IgD-negative memory B cell (primary cell): ENCODE results near the gene DRD3. TPM values are rescaled to one million over a fixed set of nuclear protein-coding genes. Genes with fewer than 3 reads are reported as not detected.

Source experiments
- H3K27ac Mint-ChIP-seq, 3 donors: one replicate each; pipeline ENCODE4 v1.8.0; 2020 to 2022; ENCODE audit warnings: mild to moderate bottlenecking in 3 of 3, mixed read lengths in 3 of 3, moderate library complexity in 1 of 3
- H3K27me3 Mint-ChIP-seq: one replicate; pipeline ENCODE4 v1.8.0; 2021; ENCODE audit warnings: mixed read lengths
- H3K36me3 Mint-ChIP-seq: one replicate; pipeline ENCODE4 v1.8.0; 2020; ENCODE audit warnings: mild to moderate bottlenecking, mixed read lengths
- H3K4me1 Mint-ChIP-seq, 3 donors: one replicate each; pipeline ENCODE4 v1.8.0; 2020 to 2022; ENCODE audit warnings: mixed read lengths in 3 of 3, mild to moderate bottlenecking in 1 of 3
- H3K4me3 Mint-ChIP-seq, 4 donors: one replicate each; pipeline ENCODE4 v1.8.0; 2020 to 2022; ENCODE audit warnings: mild to moderate bottlenecking in 4 of 4, mixed read lengths in 4 of 4, moderate library complexity in 3 of 4
- H3K9me3 Mint-ChIP-seq, 3 donors: one replicate each; pipeline ENCODE4 v1.8.0; 2020 to 2021; ENCODE audit warnings: mixed read lengths in 3 of 3, mild to moderate bottlenecking in 1 of 3
- polyA plus RNA-seq: library from polyadenylated mRNA; unstranded; fragments of 300-500 nt; fragmentation: Illumina TruSeq; gene quantifications from one replicate; pipeline ENCODE4 v1.2.3, GENCODE V29; 2021

The DRD3 gene
- polyA plus RNA-seq, 1 donor from 2014 or later = not detected

DNA sequence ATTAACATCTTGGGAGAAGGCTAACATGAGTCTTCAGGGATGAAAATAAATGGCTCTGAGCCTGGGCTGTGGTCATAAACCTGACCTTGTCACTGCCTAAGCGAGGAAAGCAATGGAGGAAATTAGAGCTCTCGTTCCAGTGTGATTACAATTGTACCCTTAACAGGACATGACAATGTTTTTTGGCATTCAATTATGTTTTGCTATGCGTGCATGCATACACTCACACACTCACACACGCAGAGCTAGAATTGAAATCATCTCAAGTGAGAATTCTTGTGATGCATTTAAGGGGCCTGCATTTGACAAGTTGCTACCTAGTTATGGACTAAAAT lies 34.4 kb upstream of the DRD3 start:
- Mint-ChIP-seq H3K27me3 (no peaks in the 10 kb centered on the region), H3K9me3 (no peaks in the 10 kb centered on the region), H3K4me1 (peaks cover 0 to 20% (median 18%) of the 10 kb centered on the region in 3 donors), H3K36me3 (no peaks in the 10 kb centered on the region), H3K4me3 (no peak overlapping the region), H3K27ac (no peak overlapping the region)

- Mint-ChIP-seq H3K27me3 (no peaks in the 10 kb centered on the region), H3K27ac (no peak overlapping the region), H3K4me3 (peak overlapping the region in 1 of 4 donors; percentile 27), H3K36me3 (no peaks in the 10 kb centered on the region), H3K4me1 (peaks cover 3 to 21% (median 20%) of the 10 kb centered on the region in 3 donors), H3K9me3 (no peaks in the 10 kb centered on the region)
These were observed 33.8 kb upstream of the DRD3 start for GRCh38 chr3:114212646-114213045.

DNA sequence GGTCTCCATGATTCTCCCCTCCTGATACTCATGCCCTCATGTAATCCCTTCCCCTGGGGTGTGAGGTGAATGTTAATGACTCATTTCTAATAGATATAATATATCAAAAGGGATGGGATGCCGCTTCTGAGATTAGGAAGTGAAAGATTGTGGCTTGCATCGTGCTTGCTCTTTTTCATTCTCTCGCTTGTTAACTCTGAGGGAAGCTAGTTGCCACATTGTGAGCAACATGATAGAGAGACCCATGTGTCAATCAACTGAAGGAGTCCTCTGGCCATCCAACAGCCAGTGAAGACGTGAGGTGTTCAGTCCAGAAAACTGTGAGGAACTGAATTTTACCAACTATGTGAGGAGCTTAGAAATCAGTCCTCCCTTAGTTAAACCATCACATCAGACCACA lies 28.9 kb upstream of the DRD3 start:
- no peaks in the 10 kb centered on the region for H3K36me3 Mint-ChIP-seq
- no peak overlapping the region for H3K27ac Mint-ChIP-seq
- H3K27me3 Mint-ChIP-seq = no peaks in the 10 kb centered on the region
- no peaks in the 10 kb centered on the region for H3K9me3 Mint-ChIP-seq
- H3K4me3 Mint-ChIP-seq = no peak overlapping the region
- H3K4me1 Mint-ChIP-seq = peaks cover 5 to 16% (median 11%) of the 10 kb centered on the region in 3 donors

DNA sequence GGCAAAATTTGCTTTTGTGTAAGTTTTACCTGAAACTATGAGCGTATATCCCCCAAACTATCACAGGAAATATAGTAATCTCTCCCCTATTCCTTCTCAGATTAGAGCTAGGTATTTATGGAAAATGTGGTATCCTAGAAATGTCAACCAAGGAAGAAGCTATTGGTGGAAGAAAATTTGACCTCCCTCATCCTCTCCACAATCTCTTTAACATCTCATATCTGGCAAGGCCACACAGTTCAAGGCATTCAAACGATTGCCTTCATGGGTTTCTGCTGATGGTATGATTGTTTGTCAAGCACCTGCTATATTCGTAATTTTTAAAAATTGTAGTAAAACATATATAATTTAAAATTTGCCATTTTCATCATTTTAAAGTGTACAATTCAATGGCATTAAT lies 27.5 kb upstream of the DRD3 start:
- no peaks in the 10 kb centered on the region for H3K9me3 Mint-ChIP-seq
- peaks cover 5 to 12% (median 6%) of the 10 kb centered on the region in 3 donors for H3K4me1 Mint-ChIP-seq
- no peak overlapping the region for H3K4me3 Mint-ChIP-seq
- H3K27me3 Mint-ChIP-seq = no peaks in the 10 kb centered on the region
- H3K36me3 Mint-ChIP-seq = no peaks in the 10 kb centered on the region
- no peak overlapping the region for H3K27ac Mint-ChIP-seq

GRCh38 chr3:114205541-114205940 lies 26.7 kb upstream of the DRD3 start:
- H3K27me3 Mint-ChIP-seq = no peaks in the 10 kb centered on the region
- H3K9me3 Mint-ChIP-seq = no peaks in the 10 kb centered on the region
- no peaks in the 10 kb centered on the region for H3K36me3 Mint-ChIP-seq
- peaks cover 5 to 12% (median 6%) of the 10 kb centered on the region in 3 donors for H3K4me1 Mint-ChIP-seq
- H3K27ac Mint-ChIP-seq = no peak overlapping the region
- H3K4me3 Mint-ChIP-seq = no peak overlapping the region

DNA sequence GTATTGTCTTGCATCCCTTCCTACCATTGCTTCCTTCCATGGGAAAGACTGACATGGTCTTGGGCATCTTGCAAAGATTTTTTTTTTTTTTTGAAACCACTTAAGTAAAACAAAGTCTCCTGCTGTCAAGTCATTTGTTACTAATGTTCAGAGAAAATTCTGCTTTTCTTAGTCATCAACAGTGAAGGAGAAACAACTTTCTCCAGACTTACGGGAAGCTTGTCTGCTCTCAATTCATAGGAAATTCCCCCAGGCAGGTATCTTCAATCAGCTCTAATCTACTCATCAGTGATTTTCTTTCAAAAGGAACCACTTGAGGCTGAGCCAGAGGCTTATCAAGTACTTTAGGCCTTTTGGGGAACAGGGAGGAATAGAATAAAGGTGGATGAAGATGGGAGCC lies 15.9 kb upstream of the DRD3 start:
- Mint-ChIP-seq H3K4me1 (no peaks in the 10 kb centered on the region), H3K9me3 (no peaks in the 10 kb centered on the region), H3K36me3 (no peaks in the 10 kb centered on the region), H3K4me3 (no peak overlapping the region), H3K27ac (no peak overlapping the region), H3K27me3 (no peaks in the 10 kb centered on the region)

DNA sequence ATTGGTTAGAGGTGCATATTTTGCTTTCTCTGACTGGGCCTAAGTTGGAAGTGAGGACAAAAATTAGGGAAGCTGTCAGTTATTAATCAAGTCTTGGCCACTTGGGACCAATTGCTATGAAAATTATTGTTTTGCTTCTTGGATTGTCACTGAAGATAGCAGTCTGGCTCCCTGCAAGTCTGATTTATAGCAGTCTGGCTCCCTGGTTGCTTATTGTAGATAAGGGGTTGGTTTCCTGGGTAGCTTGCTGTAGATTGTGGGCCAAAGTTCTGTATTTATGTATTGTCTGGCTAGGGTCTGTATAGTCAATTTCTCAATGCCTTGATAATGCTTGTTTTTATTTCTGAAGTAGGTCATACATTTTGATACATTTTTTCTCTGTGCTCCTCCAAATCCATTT lies 13.3 kb upstream of the DRD3 start:
- H3K9me3 Mint-ChIP-seq = no peaks in the 10 kb centered on the region
- H3K4me3 Mint-ChIP-seq = no peak overlapping the region
- no peaks in the 10 kb centered on the region for H3K36me3 Mint-ChIP-seq
- no peak overlapping the region for H3K27ac Mint-ChIP-seq
- no peaks in the 10 kb centered on the region for H3K27me3 Mint-ChIP-seq
- no peaks in the 10 kb centered on the region for H3K4me1 Mint-ChIP-seq

DNA sequence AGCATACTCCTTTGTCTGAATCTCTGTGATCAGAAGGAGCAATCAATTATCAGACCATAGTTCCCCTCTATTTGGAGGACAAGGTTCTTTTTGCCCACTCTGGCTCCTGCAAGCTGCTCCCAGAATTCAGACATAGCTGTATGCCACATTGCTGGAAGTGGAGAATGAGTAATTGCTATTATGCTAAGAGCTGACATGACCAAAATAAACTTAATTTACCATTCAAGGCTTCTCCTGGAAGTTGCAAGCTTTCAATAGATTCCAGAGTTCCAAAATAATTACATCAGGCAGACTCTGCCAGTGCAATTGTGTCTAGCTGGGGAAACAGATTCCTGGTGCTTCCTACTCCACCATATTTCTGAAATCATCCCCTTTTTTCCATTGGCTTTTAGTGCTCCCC lies 7.6 kb upstream of the DRD3 start:
- Mint-ChIP-seq H3K36me3 (peaks cover 3% of the 10 kb centered on the region), H3K9me3 (peaks cover 3 to 12% (median 6%) of the 10 kb centered on the region in 3 donors), H3K4me1 (no peaks in the 10 kb centered on the region), H3K27ac (no peak overlapping the region), H3K27me3 (no peaks in the 10 kb centered on the region), H3K4me3 (no peak overlapping the region)

GRCh38 chr3:114179575-114179974 lies 723 bp upstream of the DRD3 start:
- H3K9me3 Mint-ChIP-seq = peaks cover 0 to 3% (median 1%) of the 10 kb centered on the region in 3 donors
- peak overlapping the region in 1 of 3 donors; percentile 65 for H3K27ac Mint-ChIP-seq
- H3K4me3 Mint-ChIP-seq = no peak overlapping the region
- peaks cover 3% of the 10 kb centered on the region for H3K27me3 Mint-ChIP-seq
- H3K36me3 Mint-ChIP-seq = peaks cover 5% of the 10 kb centered on the region
- H3K4me1 Mint-ChIP-seq = peaks cover 0 to 7% (median 2%) of the 10 kb centered on the region in 3 donors

GRCh38 chr3:114176890-114177289 lies 2.0 kb downstream of the DRD3 start:
- Mint-ChIP-seq H3K9me3 (no peaks in the 10 kb centered on the region), H3K36me3 (peaks cover 2% of the 10 kb centered on the region), H3K27me3 (peaks cover 3% of the 10 kb centered on the region)

DNA sequence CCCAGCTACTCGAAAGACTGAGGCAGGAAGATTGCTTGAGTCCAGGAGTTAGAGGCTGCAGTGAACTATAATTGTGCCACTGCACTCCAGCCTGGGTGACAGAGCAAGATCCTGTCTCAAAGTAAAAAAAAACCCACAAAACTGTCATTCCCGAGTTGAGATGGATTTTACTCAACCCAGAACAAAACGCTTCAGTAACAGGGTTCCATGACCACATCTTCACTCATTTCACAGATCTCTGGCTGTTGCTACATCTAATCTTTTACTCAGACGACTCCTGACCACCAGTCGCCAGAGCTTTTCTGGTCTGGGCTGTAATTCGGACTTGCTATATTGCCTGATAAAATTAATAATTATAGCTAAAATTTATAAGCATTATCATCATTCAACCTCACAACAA lies 2.4 kb downstream of the DRD3 start:
- H3K4me1 Mint-ChIP-seq = peaks cover 0 to 7% (median 2%) of the 10 kb centered on the region in 3 donors

More at GRCh38 chr3:114176890-114177289, 2.0 kb downstream of the DRD3 start:
- H3K4me3 Mint-ChIP-seq = no peak overlapping the region
- H3K27ac Mint-ChIP-seq = no peak overlapping the region
- H3K4me1 Mint-ChIP-seq = peaks cover 0 to 7% (median 2%) of the 10 kb centered on the region in 3 donors

DNA sequence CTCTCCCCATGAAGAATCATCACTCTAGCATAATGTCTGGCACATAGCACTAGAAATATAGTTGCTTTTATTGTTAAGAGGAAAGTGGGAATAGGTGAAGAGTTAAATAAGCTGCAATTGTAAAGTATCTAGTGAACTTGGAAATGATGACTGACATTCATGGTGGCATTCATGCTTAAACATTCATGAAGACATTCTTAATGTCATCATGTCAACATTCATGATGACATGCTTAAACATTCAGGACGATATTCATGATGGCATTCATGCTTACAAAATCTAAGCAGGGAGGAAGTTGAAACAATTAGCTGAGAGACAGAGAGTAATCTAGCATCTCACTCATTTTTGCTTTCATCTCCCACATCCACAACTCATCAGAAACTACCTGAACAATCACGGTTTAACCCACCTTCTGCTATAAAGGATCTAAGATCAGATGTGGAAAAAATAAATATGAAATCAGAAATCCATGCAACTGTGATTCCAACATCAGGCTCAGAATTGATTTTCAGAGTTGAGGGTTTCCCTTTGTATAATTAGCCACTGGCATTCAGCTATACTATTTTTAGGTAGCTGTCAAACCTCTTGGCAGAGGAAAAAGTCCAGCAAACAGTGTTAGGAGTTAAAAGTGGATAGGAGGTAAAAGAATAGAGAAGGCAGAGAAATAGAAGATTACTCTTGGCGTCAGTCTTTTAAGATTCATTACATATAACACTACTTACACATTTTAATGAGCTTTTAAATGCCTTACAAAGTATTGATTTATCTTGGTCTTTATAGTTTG lies 3.5 kb downstream of the DRD3 start:
- H3K4me3 Mint-ChIP-seq = no peak overlapping the region
- peaks cover 2% of the 10 kb centered on the region for H3K36me3 Mint-ChIP-seq
- peaks cover 3% of the 10 kb centered on the region for H3K27me3 Mint-ChIP-seq
- peaks cover 0 to 7% (median 2%) of the 10 kb centered on the region in 3 donors for H3K4me1 Mint-ChIP-seq
- no peak overlapping the region for H3K27ac Mint-ChIP-seq
- no peaks in the 10 kb centered on the region for H3K9me3 Mint-ChIP-seq

More for the DNA sequence above, 2.4 kb downstream of the DRD3 start:
- peaks cover 3% of the 10 kb centered on the region for H3K27me3 Mint-ChIP-seq
- H3K36me3 Mint-ChIP-seq = peaks cover 2% of the 10 kb centered on the region
- no peak overlapping the region for H3K4me3 Mint-ChIP-seq
- no peaks in the 10 kb centered on the region for H3K9me3 Mint-ChIP-seq
- H3K27ac Mint-ChIP-seq = no peak overlapping the region

DNA sequence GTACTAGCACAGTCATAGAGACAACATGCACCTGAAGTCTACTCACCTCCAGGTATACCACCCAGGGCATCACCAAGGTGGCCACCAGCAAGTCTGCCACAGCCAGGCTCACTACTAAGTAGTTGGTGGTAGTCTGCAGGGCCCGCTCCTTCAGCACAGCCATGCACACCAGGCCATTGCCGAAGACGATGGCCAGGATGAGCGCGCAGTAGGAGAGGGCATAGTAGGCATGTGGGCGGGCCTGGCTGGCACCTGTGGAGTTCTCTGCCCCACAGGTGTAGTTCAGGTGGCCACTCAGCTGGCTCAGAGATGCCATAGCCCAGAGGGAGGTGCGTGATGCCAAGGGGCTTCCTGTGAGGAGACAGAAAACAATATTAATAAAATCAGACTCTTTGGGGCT lies 7.2 kb downstream of the DRD3 start:
- Mint-ChIP-seq H3K9me3 (no peaks in the 10 kb centered on the region), H3K4me1 (peaks cover 0 to 2% (median 0%) of the 10 kb centered on the region in 3 donors), H3K27ac (no peak overlapping the region), H3K27me3 (no peaks in the 10 kb centered on the region), H3K4me3 (no peak overlapping the region), H3K36me3 (no peaks in the 10 kb centered on the region)

DNA sequence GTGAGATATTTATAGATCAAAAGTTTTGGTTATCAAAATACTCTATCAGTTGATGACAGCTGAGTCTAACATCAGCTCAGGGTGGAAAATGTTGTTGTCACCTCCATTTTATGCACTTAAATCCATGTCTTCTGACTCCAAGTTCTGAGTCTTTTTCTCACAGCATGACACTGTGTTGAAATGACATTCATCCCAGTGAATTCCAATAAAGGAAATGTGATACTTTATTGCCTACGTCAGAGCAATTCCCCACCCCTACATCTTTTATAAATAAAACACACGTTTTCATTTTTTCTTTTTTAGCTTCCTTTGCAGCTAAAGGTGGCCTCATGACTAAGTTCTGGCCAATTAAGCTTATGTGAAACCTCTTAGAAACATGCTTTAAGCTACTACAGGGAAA lies 10.7 kb downstream of the DRD3 start:
- Mint-ChIP-seq H3K36me3 (no peaks in the 10 kb centered on the region), H3K27me3 (peaks cover 3% of the 10 kb centered on the region), H3K27ac (no peak overlapping the region), H3K4me1 (no peaks in the 10 kb centered on the region), H3K4me3 (no peak overlapping the region), H3K9me3 (no peaks in the 10 kb centered on the region)

- peaks cover 1% of the 10 kb centered on the region for H3K27me3 Mint-ChIP-seq
- no peaks in the 10 kb centered on the region for H3K9me3 Mint-ChIP-seq
- peaks cover 0 to 6% (median 5%) of the 10 kb centered on the region in 3 donors for H3K4me1 Mint-ChIP-seq
- H3K36me3 Mint-ChIP-seq = no peaks in the 10 kb centered on the region
- H3K4me3 Mint-ChIP-seq = no peak overlapping the region
- no peak overlapping the region for H3K27ac Mint-ChIP-seq
These were observed 21.5 kb downstream of the DRD3 start for GRCh38 chr3:114157321-114157720.

DNA sequence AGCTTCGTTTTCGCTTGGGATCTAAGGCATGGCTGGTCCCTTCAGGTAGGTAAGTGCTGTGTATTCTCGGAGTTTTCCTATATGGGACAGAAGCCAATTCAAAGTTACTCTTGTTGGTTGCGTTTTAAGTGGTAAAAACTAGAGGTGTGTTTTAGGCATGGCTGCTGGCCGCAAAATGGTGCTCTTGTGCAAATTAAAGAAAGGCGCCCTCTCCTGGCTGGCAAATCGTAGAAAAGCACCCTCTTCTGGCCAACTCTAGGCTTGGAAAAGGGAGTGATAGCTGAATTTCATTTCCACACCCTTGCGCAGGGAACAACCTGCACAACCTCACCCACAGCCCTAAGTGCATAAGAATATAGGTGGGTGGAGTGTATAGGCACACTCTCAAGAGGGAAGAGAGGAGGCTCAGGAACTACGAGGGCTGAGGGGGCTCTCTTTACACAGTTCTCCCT lies 23.5 kb downstream of the DRD3 start:
- Mint-ChIP-seq H3K36me3 (no peaks in the 10 kb centered on the region), H3K9me3 (no peaks in the 10 kb centered on the region), H3K27ac (no peak overlapping the region), H3K4me3 (no peak overlapping the region), H3K27me3 (peaks cover 1% of the 10 kb centered on the region), H3K4me1 (peaks cover 0 to 4% (median 2%) of the 10 kb centered on the region in 3 donors)
